ENCODE measurements around the gene KRT84.

The KRT84 gene

DNA sequence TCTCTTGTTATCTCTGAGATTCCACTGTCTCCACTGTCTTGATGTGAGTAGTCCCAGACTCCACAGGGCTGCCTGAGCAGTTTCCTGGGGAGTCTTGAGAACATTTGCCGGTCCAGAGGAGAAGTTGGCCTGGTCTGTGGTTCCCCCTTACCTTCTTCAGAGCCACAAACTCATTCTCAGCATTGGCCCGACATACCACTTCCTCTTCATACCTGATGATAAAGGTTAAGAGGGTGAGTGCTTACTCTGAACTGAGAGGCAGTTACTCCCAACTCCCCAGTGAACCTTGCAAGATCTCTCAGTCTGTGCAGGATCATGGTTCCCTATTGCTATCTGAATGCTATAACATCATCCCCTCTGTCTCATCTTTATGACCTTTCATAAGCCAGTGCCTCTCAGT is 2.6 kb downstream of the KRT84 start:
- DNase-seq, result no peak

DNA sequence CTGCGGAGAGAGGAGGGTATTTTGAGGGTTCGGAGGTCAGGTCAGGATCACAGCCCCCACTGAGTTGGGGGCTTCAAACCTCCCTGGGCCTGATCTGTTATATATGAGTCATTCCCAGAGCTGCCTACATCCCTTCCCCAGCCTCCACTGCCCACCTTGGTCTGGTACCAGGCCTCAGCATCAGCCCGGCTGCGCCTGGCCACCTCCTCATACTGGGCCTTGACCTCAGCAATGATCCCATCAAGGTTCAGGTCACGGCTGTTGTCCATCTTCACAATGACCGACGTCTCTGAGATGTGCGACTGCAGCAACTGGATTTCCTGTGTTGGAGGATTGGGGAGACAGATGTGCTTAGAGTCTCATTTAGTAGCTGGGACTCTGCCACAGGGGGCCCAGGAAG is 4.2 kb downstream of the KRT84 start:
- no peak for DNase-seq

- no peak for DNase-seq
These were observed 5.2 kb downstream of the KRT84 start for GRCh38 chr12:52380271-52380694.

DNA sequence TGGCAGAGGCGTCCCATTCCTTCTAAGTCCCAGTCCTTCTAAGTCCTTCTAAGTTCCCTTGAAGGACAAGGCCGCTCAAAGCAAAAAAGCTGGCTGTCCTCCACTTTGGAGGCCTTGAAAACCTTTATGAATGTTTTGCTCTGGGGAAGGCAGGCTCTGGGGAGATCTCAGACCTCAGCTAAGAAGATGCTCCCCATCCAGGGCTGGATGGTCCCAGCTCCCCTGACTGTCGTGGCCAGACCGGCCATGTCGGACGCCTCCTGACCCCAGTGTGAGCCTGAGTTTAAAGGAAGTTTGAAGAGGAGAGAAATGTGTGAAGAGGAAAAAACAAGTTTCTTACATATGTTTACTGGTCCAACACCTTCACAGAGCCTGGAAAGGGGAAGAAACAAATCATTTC is 5.9 kb downstream of the KRT84 start:
- DNase-seq, result no peak

DNA sequence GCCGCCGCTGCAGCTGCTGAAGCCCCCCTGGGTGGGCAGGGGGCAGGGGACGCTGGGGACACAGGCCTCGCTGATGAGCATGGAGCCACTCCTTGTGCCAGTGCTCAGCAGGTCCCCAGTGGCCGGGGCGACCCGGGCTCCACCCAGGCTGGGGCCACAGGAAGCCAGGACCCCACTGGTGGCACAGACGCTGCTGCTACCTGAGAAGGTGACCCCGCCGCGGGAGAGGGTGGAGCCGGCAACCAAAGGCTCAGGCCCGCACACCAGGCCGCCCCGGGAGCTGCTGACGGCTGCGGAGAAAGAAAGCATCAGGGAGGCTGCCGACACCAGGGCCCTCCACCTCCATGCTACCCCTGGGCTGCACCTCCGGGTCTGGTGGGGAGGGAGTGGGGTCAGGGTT is 7.4 kb downstream of the KRT84 start:
- no peak for DNase-seq

GRCh38 chr12:52377266-52377665 is 8.2 kb downstream of the KRT84 start:
- no peak for DNase-seq

DNA sequence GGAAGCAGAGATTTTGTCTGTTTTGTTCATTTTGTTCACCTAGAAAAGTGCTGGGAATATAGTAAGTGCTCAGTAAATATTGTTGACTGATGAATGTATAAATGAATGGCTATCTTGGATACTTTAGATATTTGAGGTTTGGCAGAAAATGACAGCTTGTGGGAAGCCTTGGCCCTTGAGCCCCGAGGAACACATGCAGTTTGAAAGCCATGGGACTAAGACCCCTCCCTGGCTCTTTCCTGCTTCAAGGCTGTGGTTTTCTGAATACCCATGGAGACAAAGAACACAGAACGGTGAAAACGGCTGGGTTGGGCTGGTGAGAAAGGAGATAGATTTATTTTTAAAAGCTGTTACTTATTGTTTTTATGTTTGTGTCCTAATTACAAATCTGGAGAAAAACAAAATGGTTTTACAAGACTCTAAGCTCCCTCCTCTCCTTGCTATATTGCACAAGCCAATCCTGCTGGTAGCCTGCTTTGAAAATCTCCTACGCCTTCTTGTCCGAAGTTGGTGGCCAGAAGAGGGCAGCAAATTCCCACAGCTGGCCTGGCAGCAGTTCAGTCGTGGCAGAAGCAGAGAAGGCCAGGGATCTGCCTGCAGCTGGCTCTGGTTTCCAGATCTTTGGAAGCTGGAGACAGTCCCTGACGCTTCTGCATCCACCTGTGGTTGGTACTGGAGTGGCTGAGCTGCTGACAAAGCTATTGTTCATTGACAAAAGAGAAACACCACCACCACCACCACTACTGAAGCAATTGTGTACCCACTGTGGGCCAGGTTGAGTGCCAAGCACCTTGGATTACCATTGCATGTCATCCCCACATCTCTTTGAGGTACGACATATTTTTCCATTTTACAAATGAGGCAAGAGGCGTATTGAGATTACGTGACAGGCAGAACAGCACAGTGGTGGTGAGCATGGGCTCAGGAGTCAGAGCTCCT is 13.0 kb downstream of the KRT84 start:
- no peak for DNase-seq

DNA sequence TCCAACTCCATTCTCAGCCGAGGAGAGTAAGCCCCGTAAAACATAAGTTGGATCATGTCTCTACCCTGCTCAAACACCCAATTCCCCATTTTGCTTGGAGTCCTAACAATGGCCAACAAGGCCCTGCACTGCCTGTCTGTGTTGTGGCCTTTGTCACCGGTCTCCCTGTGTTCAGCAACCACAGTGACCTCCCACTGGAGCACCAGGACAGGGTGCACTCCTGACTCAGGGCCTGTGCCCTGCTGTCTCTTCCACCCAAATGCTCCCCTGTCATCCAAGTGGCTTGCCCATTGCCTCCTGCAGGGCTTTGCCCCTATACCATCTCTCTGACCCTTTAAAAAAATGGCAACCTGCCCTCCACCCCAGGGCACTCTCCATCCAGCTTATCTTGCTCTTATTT is 13.7 kb downstream of the KRT84 start:
- DNase-seq, result no peak

DNA sequence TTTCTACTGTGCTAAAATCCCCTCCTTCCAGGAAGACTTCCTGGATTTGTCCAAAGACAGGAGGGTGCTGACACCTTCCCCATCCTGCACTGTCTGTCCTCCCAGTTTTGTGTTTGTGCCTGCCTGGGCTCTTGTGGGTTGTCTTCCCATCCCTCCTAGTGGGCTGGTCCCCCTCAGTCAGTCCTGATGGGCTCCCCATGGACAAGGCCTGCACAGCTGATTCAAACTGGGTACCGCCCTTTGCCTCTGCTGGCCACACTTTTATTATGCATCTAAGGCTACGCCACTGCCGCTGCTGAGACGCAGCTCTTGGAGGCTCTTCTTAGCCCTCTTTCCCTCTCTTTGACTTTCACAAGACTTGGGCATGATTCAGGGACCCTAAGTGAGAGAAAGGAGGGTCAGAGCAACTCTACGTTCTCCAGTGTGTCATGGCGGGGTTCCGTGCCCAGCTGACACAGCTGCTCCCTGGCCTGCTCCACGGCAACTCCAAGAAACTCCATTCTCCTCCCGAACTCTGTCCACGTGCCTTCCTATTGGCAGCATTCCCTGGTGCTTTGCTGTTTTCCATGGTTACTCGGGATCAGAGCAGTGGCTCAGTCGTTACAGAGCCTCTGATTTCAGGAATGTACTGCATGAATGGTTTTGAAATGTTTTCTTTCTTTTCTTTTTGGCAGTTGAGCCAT is 14.4 kb downstream of the KRT84 start:
- no peak for DNase-seq

DNA sequence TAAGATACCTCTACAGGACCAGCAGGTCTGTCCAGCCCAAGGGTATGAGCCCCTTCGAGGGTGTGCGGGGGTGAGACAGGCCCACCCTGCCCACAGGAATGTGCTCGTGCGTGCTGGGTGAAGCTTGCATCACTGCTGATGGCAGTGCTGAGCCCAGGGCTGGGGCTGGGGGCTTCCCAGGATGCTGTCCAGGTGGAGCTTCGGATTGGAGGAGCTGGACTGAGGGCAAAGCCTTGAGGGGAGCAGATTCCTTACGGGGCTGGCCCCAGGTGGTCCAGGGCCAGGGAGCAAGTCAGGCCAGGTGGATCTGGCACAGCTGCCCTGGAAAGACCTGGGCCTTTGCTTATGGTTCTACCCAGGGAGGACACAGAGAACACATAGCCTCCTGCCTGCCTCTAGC is 15.6 kb downstream of the KRT84 start:
- DNase-seq, result no peak

- DNase-seq, result no peak
These were observed 16.2 kb downstream of the KRT84 start for GRCh38 chr12:52369211-52369610.

GRCh38 chr12:52368508-52368907 is 16.9 kb downstream of the KRT84 start:
- no peak for DNase-seq

DNA sequence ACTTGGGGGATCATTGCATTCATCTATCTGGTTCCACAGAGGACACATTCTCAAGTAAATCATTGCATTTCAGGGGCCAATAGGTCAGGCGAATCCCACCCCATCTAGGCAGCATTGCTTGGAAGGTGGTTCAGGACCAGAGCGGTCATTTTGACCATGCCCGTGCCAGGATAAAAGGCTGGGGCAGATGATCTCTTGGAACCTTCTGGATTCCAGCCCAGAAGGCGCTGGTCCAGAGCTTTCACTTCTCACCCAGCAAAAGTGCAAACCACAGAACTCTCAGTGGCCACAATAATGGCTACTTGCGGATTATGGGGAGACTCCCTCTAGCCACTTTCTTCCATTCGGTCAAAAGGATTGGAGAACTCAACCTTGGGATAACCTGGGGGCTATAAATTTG is 17.6 kb downstream of the KRT84 start:
- DNase-seq, result no peak

DNA sequence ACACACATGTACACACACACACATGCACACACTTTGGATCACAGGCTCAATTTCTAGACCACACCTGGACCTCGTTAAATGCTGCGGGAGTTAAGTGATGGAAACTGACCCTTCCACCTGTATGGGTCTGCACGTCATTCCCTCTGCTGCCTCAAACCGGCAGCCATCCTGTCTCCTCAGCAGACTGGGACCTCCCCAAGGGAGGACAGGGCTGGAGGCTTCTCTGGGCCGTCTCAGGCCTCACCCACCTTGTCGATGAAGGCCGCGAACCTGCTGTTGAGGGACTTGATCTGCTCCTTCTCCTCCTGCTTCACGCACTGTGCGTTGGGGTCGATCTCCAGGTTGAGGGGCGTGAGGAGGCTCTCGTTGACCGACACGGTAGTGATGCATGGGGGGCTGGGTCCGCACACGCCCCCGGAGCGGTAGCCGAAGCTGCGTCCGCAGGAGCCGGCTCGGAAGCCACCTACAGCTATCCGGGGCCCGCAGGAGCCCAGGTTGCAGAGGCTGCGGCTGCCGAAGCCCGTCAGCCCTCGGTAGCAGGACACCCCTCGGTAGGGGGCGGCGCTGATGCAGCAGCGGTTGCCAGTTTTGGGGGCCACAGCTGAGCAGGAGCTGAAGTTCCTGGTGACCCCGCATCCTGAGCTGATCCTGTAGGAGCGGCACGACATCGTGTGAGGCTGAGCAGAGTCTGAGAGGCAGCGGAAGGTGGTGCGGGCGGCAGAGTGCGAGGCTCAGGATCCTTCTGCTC is 18.5 kb downstream of the KRT84 start, which contains the start of gene KRT85:
TSS of gene KRT85 (minus strand) at position 744 of the 748 bp plus-strand sequence. CDS start at position 668, 76 bp downstream.
- DNase-seq, result no peak

DNA sequence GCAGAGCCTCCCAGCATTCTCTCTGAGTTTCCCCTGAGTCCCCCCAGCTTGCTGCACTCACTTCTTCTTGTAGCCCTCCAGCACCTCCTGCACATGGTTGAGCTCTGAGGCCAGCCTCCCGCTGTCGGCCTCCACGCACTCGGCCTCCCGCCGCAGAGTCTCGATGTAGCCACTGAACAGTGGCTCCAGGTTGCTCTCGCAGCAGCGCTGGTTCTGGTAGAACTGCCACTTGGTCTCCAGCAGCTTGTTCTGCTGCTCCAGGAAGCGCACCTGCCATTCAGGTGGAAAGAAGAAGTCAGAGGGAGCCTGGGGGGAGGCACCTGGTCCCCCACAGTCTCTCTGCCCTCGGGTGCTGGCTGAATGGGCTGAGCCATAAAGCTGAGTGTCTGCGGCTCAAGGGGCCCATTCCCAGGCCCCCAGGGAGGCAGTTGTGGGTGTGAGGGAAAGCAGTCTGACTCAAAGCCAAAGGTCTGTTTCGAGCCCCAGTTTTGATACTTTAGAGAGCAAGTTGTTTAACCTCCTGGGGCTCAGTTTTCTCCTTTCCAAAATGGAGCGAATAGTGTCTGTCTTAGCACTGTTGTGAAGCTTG is 20.5 kb downstream of the KRT84 start:
- DNase-seq, result no peak

DNA sequence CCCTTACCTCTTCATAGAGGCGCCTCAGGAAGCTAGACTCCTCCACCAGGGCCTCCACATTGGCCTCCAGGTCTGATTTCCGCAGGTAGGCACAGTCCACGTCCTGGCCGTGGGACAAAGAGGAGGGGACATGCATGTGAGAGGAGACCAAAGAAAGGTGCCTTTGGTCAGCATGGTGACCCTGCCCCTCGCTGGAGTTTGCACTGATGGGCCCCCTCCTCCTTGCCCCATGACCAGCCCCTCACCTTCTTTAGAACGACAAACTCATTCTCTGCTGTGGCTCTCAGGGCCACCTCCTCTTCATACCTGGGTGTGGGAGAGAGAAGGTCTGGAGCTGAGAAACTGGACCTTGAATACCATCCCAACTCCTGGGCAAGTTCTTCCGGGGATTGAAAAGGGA is 21.4 kb downstream of the KRT84 start:
- DNase-seq, result no peak

- DNase-seq, result no peak
These were observed 22.3 kb downstream of the KRT84 start for GRCh38 chr12:52363111-52363679.

DNA sequence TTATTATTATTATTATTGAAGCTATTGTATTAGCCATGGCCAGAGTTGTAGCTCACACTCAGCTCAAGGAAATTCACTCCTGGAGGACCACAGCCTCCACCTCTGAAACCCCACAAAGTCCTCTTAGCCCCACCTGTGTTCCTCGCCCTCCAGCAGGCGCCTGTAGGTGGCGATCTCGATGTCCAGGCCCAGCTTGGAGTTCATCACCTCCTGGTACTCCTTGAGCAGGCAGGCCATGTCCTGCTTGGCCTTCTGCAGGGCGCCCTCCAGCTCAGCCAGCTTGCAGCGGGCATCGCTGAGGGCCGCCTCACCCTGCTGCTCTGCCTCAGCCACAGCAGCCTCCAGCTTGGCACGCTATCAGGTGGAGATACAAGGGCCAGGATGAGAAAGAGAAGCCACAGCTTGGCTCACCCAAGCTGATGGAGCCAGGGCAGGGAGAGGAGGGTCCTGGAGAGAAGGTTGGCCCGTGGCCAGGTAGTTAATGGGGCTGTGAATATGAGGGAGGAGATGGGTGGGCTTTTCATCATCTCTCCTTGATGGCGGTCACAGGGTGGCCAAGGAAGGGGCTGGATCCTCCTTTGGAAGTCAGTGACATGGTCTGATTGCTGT is 23.2 kb downstream of the KRT84 start:
- no peak for DNase-seq

- no peak for DNase-seq
These were observed 23.9 kb downstream of the KRT84 start for GRCh38 chr12:52361553-52361952.

DNA sequence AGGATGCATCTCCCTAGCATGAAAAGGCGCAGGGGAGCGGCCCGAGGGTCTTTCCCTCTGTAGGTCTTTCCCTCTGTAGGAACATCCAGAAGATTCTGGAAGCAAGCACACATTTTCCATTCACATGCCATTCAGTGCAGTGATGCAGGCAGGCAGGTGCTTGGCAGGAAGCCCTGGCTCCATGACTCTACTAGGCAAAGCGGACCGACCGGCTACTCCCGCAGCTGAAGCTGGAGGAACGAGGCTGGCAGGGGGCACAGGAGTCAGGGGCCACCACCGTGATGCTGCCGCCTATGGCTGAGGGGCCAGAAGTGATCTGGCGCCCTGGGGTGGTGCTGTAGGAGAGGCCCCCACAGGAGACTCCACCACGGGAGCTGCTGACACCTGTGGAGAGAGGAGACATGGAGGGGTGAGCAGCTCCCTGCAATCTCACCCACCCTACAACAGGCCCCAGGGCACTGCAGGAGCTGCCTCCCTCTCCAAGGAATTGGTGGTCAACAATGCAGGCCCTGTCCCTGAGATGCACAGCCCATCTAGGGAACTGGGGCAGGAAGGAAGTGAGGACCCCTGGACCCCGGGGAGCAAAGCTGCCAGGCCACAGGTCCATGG is 24.7 kb downstream of the KRT84 start:
- DNase-seq, result no peak

GRCh38 chr12:52360106-52360662 is 25.3 kb downstream of the KRT84 start:
- no peak for DNase-seq
